SK-N-MC (cell line): Measurements from ENCODE around the gene CEMP1.

Experiments
- EZH2 ChIP-seq: fragments of 200-600 bp; sonication (generic); IDR thresholded peaks from one replicate; pipeline ENCODE4 v1.6.1; 2017; ENCODE audit warnings: antibody characterized with exemption
- FOXP2 ChIP-seq: optimal IDR thresholded peaks from 2 replicates; pipeline ENCODE3; 2011; ENCODE audit warnings: mild to moderate bottlenecking, moderate library complexity; ENCODE audit not compliant: insufficient read depth; ENCODE audit errors: extremely low read length, control extremely low read depth
- POLR2AphosphoS5 ChIP-seq: IDR thresholded peaks from 2 replicates; pipeline ENCODE4 v1.6.1; 2012; ENCODE audit warnings: mild to moderate bottlenecking, low read depth, low read length, borderline replicate concordance

- TF ChIP-seq POLR2AphosphoS5 (no peak), EZH2 (no peak), FOXP2 (no peak)
Measured at GRCh38 chr16:2514333-2515179, 16.7 kb downstream of the CEMP1 start.
